Fibroblast of the aortic adventitia (primary cell): ENCODE measurements around the gene SRSF12. TPM values are rescaled to one million over a fixed set of nuclear protein-coding genes. Genes with fewer than 3 reads are reported as not detected.
A peak's percentile ranks its signal among the peaks of the same experiment; 100 is the strongest.

Experiments used
- DNase-seq: peaks from one replicate; pipeline ENCODE4 v3.0.0-alpha.2; 2010; ENCODE audit warnings: low read depth
- H3K4me3 ChIP-seq: 2 replicates; pipeline ENCODE4 v1.5.1; 2011; ENCODE audit warnings: low read depth, mild to moderate bottlenecking, control low read depth, low read length, moderate library complexity
- small RNA-seq: library from RNA; depleted of rRNA; stranded (forward); fragments of <200 nt; gene quantifications from one replicate; pipeline ENCODE3, GENCODE V24; 2012
- total RNA-seq: library from RNA; depleted of rRNA; stranded (reverse); fragments of >200 nt; gene quantifications from 2 replicates; pipeline ENCODE4 v1.2.3, GENCODE V29; 2012; ENCODE audit warnings: low replicate concordance
- TF ChIP-seq, protein P1 (sequence below): IDR thresholded peaks from 2 replicates; pipeline ENCODE4 v1.5.1; 2011; ENCODE audit warnings: mild to moderate bottlenecking, low read length, control low read depth, inconsistent platforms; ENCODE audit not compliant: insufficient read depth

SRSF12 gene
- total RNA-seq, 1 donor: 0.09 TPM

- TF ChIP-seq, protein P1, sequence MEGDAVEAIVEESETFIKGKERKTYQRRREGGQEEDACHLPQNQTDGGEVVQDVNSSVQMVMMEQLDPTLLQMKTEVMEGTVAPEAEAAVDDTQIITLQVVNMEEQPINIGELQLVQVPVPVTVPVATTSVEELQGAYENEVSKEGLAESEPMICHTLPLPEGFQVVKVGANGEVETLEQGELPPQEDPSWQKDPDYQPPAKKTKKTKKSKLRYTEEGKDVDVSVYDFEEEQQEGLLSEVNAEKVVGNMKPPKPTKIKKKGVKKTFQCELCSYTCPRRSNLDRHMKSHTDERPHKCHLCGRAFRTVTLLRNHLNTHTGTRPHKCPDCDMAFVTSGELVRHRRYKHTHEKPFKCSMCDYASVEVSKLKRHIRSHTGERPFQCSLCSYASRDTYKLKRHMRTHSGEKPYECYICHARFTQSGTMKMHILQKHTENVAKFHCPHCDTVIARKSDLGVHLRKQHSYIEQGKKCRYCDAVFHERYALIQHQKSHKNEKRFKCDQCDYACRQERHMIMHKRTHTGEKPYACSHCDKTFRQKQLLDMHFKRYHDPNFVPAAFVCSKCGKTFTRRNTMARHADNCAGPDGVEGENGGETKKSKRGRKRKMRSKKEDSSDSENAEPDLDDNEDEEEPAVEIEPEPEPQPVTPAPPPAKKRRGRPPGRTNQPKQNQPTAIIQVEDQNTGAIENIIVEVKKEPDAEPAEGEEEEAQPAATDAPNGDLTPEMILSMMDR: no peak
- peak; percentile 95 for DNase-seq
- no peak overlapping the region for H3K4me3 ChIP-seq
Measured at GRCh38 chr6:89050155-89050554, 67.7 kb downstream of the SRSF12 start.

- DNase-seq: peak; percentile 81
- no peak overlapping the region for H3K4me3 ChIP-seq
- TF ChIP-seq, protein P1: no peak
Measured at GRCh38 chr6:89048985-89049384, 68.9 kb downstream of the SRSF12 start.

DNA sequence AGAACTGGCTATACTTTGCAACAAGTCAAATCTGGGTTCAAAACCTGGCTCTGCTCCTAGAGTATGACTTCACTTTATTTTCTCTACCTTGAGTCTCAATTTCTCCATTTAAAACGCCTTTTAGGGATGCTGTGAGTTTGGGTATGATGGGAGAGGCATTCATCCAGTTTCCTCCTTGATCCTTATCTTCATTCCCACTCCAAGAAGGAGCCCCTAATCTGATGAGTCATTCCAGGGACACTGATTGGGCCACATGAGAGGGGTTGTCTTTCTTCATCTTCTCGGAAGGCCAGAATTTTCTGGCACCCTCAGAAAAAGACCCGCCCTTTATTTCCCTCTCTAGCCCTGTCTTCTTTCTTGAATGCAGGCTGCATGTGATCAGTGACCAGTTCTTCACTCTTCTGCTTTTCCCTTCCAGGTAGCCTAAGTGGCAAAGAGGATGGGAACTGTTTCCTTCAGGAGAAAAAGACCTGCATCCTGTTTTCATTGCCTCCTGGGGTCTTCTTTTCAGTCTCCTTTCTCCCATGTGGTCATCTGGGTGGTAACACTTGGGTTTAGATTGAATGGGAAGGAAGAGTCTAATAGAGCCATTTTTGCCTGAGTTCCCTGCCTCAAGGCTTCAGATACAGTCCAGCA, 69.5 kb downstream of the SRSF12 start:
- H3K4me3 ChIP-seq: no peak overlapping the region
- TF ChIP-seq, protein P1: no peak
- peak; percentile 89 for DNase-seq

DNA sequence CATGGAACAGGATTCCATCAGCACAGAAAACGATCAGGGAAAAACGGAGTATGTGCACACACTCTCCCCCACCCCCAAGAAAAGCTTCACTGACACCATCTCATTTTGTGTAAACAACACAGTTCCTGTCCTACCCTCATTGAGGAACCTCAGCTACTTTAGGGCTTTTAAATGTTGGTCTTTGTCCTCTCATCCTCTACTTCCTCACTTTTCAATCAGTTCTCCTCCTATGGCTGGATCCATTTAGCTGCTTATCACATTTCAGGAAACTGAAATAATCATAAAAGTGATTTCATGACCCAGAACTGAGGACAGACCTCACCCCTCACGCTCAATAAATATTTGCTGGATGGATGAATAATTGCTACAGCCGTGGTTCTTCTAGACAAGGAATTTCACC, 70.4 kb downstream of the SRSF12 start:
- TF ChIP-seq, protein P1: no peak

More for the DNA sequence above, 70.4 kb downstream of the SRSF12 start:
- H3K4me3 ChIP-seq: no peak overlapping the region
- DNase-seq: no peak

Small RNA genes lying within 50 kb of the gene (small RNA-seq; reads per million reads assigned to genes)
- gene RN7SL336P (not detected), gene RNU2-61P (1.9 reads per million, percentile 66 among the genes with 10 or more reads in this experiment)

Other genes starting within 250 kb of the SRSF12 start
- gene RNGTT, start 154.5 kb downstream of the SRSF12 start, total RNA-seq: 24.9 and 49.0 TPM in 2 replicates
- gene PNRC1, start 37.3 kb downstream of the SRSF12 start, total RNA-seq: 92.3 and 138 TPM in 2 replicates
- gene PM20D2, start 28.0 kb upstream of the SRSF12 start, total RNA-seq: 2.6 and 5.2 TPM in 2 replicates
- gene GABRR1, start 99.3 kb upstream of the SRSF12 start, total RNA-seq: not detected in 2 replicates
- gene GABRR2, start 197.2 kb upstream of the SRSF12 start, total RNA-seq: 0.09 TPM in 1 of 2 replicates, not detected in the other
- 23.1 and 50.9 TPM in 2 replicates for gene UBE2J1, start 234.7 kb upstream of the SRSF12 start, total RNA-seq